HG03095 (cell line): ENCODE data around the gene KDM8.

ENCODE experiments used
- ATAC-seq: cut with Tn5 transposase; IDR thresholded peaks from one replicate; pipeline ENCODE4 v1.9.1; 2021; ENCODE audit warnings: moderate library complexity; ENCODE audit not compliant: unreplicated experiment

Gene KDM8

GRCh38 chr16:27267037-27267677 is 63.8 kb downstream of the KDM8 start:
- no peak for ATAC-seq

- ATAC-seq, result peak; percentile 94
Observed at GRCh38 chr16:27268376-27269299, 65.3 kb downstream of the KDM8 start, which contains the start of gene NSMCE1. Gene NSMCE1, minus strand, starts transcription at chr16:27268772. Its CDS starts 11,202 bp downstream, at chr16:27257570.

- ATAC-seq, result no peak
Observed at GRCh38 chr16:27269300-27270150, 66.2 kb downstream of the KDM8 start.

GRCh38 chr16:27270349-27270748 is 67.0 kb downstream of the KDM8 start:
- ATAC-seq, result no peak
